ENCODE measurements around the gene RASGRP4. TPM values are rescaled to one million over a fixed set of nuclear protein-coding genes. Genes with fewer than 3 reads are reported as not detected.

Gene RASGRP4
- total RNA-seq, 2 donors from 2014 or later = 0.09 TPM; not detected in 1

- H3K27ac Mint-ChIP-seq = no peak overlapping the region
- H3K4me1 ChIP-seq (ENCODE audit: control insufficient read depth, insufficient read depth, low read length) = no peaks in the 10 kb centered on the region
- H3K36me3 Mint-ChIP-seq (ENCODE audit: low read depth) = peaks cover 11% of the 10 kb centered on the region
- no peak for TF ChIP-seq CTCF (conservative IDR thresholded peaks at IDR 0.05)
- no peak for DNase-seq
- no peak overlapping the region for H3K9ac ChIP-seq (ENCODE audit: extremely low read depth, low read length, poor library complexity, severe bottlenecking)
- H3K9me3 Mint-ChIP-seq = no peaks in the 10 kb centered on the region
- no peaks in the 10 kb centered on the region for H3K9me3 ChIP-seq (ENCODE audit: control insufficient read depth, low read length)
- WGBS, 2 experiments (ENCODE audit: insufficient coverage in 1 of 2, insufficient read length in 1 of 2) = 79 to 93% methylated on average over 7 of the region's 7 CpGs
- H3K27me3 ChIP-seq (ENCODE audit: control insufficient read depth, insufficient read depth, low read length, poor library complexity, severe bottlenecking) = peaks cover 20% of the 10 kb centered on the region
- H3K4me1 Mint-ChIP-seq = no peaks in the 10 kb centered on the region
- no peak overlapping the region for H3K4me3 ChIP-seq (ENCODE audit: low read length)
- H3K36me3 ChIP-seq (ENCODE audit: control insufficient read depth, insufficient read depth, low read length) = no peaks in the 10 kb centered on the region
- no peak overlapping the region for H3K4me3 Mint-ChIP-seq
- no peak overlapping the region for H3K27ac ChIP-seq (ENCODE audit: low read depth, low read length)
- peaks cover 32% of the 10 kb centered on the region for H3K27me3 Mint-ChIP-seq (ENCODE audit: insufficient read depth)
Measured at GRCh38 chr19:38409631-38410133, 16.3 kb downstream of the RASGRP4 start.

- WGBS, 2 experiments (ENCODE audit: insufficient coverage in 1 of 2, insufficient read length in 1 of 2) = 92 to 96% methylated on average over 7 to 8 of the region's 8 CpGs
- Histone ChIP-seq H3K4me3 (ENCODE audit: low read length) (no peak overlapping the region), H3K4me1 (ENCODE audit: control insufficient read depth, insufficient read depth, low read length) (no peaks in the 10 kb centered on the region), H3K9ac (ENCODE audit: extremely low read depth, low read length, poor library complexity, severe bottlenecking) (no peak overlapping the region), H3K27ac (ENCODE audit: low read depth, low read length) (no peak overlapping the region), H3K27me3 (ENCODE audit: control insufficient read depth, insufficient read depth, low read length, poor library complexity, severe bottlenecking) (peaks cover 5% of the 10 kb centered on the region), H3K9me3 (ENCODE audit: control insufficient read depth, low read length) (no peaks in the 10 kb centered on the region), H3K36me3 (ENCODE audit: control insufficient read depth, insufficient read depth, low read length) (no peaks in the 10 kb centered on the region)
- Mint-ChIP-seq H3K9me3 (no peaks in the 10 kb centered on the region), H3K27ac (no peak overlapping the region), H3K4me3 (no peak overlapping the region), H3K27me3 (ENCODE audit: insufficient read depth) (peaks cover 27% of the 10 kb centered on the region), H3K4me1 (peaks cover 1% of the 10 kb centered on the region), H3K36me3 (ENCODE audit: low read depth) (peaks cover 11% of the 10 kb centered on the region)
- TF ChIP-seq CTCF (conservative IDR thresholded peaks at IDR 0.05) = no peak
- no peak for DNase-seq
Measured at GRCh38 chr19:38405276-38405675, 20.7 kb downstream of the RASGRP4 start.

- Mint-ChIP-seq H3K9me3 (no peaks in the 10 kb centered on the region), H3K27ac (no peak overlapping the region), H3K4me3 (peak overlapping the region; percentile 61), H3K27me3 (ENCODE audit: insufficient read depth) (peaks cover 28% of the 10 kb centered on the region), H3K36me3 (ENCODE audit: low read depth) (peaks cover 11% of the 10 kb centered on the region), H3K4me1 (peaks cover 1% of the 10 kb centered on the region)
- Histone ChIP-seq H3K27me3 (ENCODE audit: control insufficient read depth, insufficient read depth, low read length, poor library complexity, severe bottlenecking) (peaks cover 8% of the 10 kb centered on the region), H3K36me3 (ENCODE audit: control insufficient read depth, insufficient read depth, low read length) (no peaks in the 10 kb centered on the region), H3K4me1 (ENCODE audit: control insufficient read depth, insufficient read depth, low read length) (no peaks in the 10 kb centered on the region), H3K27ac (ENCODE audit: low read depth, low read length) (no peak overlapping the region), H3K9ac (ENCODE audit: extremely low read depth, low read length, poor library complexity, severe bottlenecking) (no peak overlapping the region), H3K4me3 (ENCODE audit: low read length) (no peak overlapping the region), H3K9me3 (ENCODE audit: control insufficient read depth, low read length) (no peaks in the 10 kb centered on the region)
- TF ChIP-seq CTCF (conservative IDR thresholded peaks at IDR 0.05) = no peak
- no peak for DNase-seq
- 91 to 100% methylated on average over 2 to 6 of the region's 6 CpGs for WGBS, 2 experiments (ENCODE audit: insufficient coverage in 1 of 2, insufficient read length in 1 of 2)
Measured at GRCh38 chr19:38404858-38405257, 21.2 kb downstream of the RASGRP4 start.
